ENCODE results near the gene SLC35A2.

SLC35A2 gene

GRCh38 chrX:48908600-48908999, 2.8 kb downstream of the SLC35A2 start:
- Histone ChIP-seq H3K4me1 (ENCODE audit: control insufficient read depth, insufficient read depth, low read length) (peaks cover 6% of the 10 kb centered on the region), H3K36me3 (ENCODE audit: control insufficient read depth, insufficient read depth, low read length) (no peaks in the 10 kb centered on the region)

DNA sequence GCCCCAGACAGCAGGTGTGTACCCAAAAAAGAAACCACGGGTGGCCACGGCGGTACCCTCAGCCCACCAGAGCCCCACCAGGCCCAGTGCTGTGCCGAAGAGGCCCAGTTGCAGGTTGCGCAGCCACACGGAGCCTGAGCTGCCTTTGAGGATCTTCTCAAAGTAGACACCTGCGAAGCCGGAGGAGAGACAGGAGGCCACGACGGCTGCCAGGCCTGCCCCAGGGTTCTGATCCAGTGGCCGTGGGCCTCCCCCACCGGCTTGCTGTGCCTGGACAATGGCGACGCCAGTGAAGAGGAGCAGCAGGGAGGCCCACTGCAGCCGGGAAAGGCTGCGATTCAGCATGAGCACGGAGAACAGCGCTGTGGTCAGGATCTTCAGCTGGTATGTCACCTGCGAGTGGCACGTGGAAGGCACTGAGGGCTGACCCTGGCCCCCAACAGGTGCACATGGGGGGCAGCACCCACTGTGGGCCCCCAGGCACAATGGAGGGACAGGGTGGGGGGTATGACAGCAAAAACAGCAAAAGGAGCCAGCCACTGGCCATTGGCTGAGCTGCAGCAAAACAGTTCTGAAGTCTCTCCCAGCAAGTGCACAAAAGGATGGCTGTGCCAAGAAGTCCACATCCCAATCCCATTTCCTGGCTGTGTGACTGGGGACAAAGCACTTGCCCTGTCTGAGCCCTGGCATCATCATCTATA, 6.2 kb downstream of the SLC35A2 start:
- Histone ChIP-seq H3K4me1 (ENCODE audit: control insufficient read depth, insufficient read depth, low read length) (no peaks in the 10 kb centered on the region), H3K36me3 (ENCODE audit: control insufficient read depth, insufficient read depth, low read length) (no peaks in the 10 kb centered on the region), H3K9me3 (ENCODE audit: control insufficient read depth, low read length) (no peaks in the 10 kb centered on the region), H3K27me3 (ENCODE audit: control insufficient read depth, insufficient read depth, low read length) (no peaks in the 10 kb centered on the region), H3K9ac (ENCODE audit: low read length) (no peak overlapping the region), H3K4me3 (ENCODE audit: low read length) (no peak overlapping the region)

More at GRCh38 chrX:48908600-48908999, 2.8 kb downstream of the SLC35A2 start:
- H3K9me3 ChIP-seq (ENCODE audit: control insufficient read depth, low read length): no peaks in the 10 kb centered on the region
- no peak overlapping the region for H3K4me3 ChIP-seq (ENCODE audit: low read length)
- H3K9ac ChIP-seq (ENCODE audit: low read length): no peak overlapping the region
- H3K27me3 ChIP-seq (ENCODE audit: control insufficient read depth, insufficient read depth, low read length): no peaks in the 10 kb centered on the region

- Histone ChIP-seq H3K4me3 (ENCODE audit: low read length) (no peak overlapping the region), H3K27me3 (ENCODE audit: control insufficient read depth, insufficient read depth, low read length) (no peaks in the 10 kb centered on the region), H3K9me3 (ENCODE audit: control insufficient read depth, low read length) (no peaks in the 10 kb centered on the region), H3K4me1 (ENCODE audit: control insufficient read depth, insufficient read depth, low read length) (no peaks in the 10 kb centered on the region), H3K9ac (ENCODE audit: low read length) (no peak overlapping the region), H3K36me3 (ENCODE audit: control insufficient read depth, insufficient read depth, low read length) (no peaks in the 10 kb centered on the region)
These were observed 6.8 kb downstream of the SLC35A2 start for GRCh38 chrX:48904626-48905025.

- Histone ChIP-seq H3K36me3 (ENCODE audit: control insufficient read depth, insufficient read depth, low read length) (no peaks in the 10 kb centered on the region), H3K4me3 (ENCODE audit: low read length) (no peak overlapping the region), H3K27me3 (ENCODE audit: control insufficient read depth, insufficient read depth, low read length) (no peaks in the 10 kb centered on the region)
These were observed 7.3 kb downstream of the SLC35A2 start for GRCh38 chrX:48904180-48904579.

DNA sequence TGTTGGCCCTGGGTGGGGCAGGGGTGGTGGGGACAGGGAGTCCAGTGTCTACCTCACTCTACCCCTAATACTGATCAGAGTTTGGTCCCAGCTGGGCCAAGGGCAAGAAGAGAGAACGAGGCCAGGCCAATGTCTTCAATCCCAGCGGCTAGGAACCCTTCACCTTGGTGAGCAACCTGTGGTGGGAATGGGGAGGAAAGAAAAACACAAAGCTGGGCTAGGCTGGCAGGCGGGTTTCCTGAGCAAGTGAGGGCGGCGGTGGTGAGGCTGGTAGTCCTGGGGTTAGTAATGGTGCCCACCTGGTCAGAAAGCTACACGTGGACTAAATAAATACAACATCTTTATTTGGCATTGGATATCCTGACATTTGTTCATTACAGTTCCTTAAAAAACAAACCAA, 8.2 kb downstream of the SLC35A2 start:
- H3K9ac ChIP-seq (ENCODE audit: low read length): no peak overlapping the region
- H3K9me3 ChIP-seq (ENCODE audit: control insufficient read depth, low read length): no peaks in the 10 kb centered on the region
- no peaks in the 10 kb centered on the region for H3K27me3 ChIP-seq (ENCODE audit: control insufficient read depth, insufficient read depth, low read length)
- H3K36me3 ChIP-seq (ENCODE audit: control insufficient read depth, insufficient read depth, low read length): no peaks in the 10 kb centered on the region
- H3K4me1 ChIP-seq (ENCODE audit: control insufficient read depth, insufficient read depth, low read length): no peaks in the 10 kb centered on the region
- H3K4me3 ChIP-seq (ENCODE audit: low read length): no peak overlapping the region

More at GRCh38 chrX:48904180-48904579, 7.3 kb downstream of the SLC35A2 start:
- Histone ChIP-seq H3K9me3 (ENCODE audit: control insufficient read depth, low read length) (no peaks in the 10 kb centered on the region), H3K9ac (ENCODE audit: low read length) (no peak overlapping the region), H3K4me1 (ENCODE audit: control insufficient read depth, insufficient read depth, low read length) (no peaks in the 10 kb centered on the region)

DNA sequence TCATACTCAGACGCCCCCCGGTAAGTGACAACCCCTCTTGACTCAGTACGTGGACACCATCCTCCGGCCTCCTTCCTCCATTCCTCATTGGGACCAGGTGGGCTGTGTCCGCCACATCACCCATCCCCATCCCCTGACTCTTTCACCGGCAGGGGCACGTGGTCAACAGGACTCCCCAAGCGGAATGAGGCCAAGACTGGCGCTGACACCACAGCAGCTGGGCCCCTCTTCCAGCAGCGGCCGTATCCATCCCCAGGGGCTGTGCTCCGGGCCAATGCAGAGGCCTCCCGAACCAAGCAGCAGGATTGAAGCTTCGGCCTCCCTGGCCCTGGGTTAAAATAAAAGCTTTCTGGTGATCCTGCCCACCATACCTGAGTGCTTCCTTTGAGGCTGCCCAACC, 8.7 kb downstream of the SLC35A2 start:
- Histone ChIP-seq H3K9ac (ENCODE audit: low read length) (no peak overlapping the region), H3K9me3 (ENCODE audit: control insufficient read depth, low read length) (no peaks in the 10 kb centered on the region), H3K4me3 (ENCODE audit: low read length) (no peak overlapping the region), H3K27me3 (ENCODE audit: control insufficient read depth, insufficient read depth, low read length) (no peaks in the 10 kb centered on the region), H3K36me3 (ENCODE audit: control insufficient read depth, insufficient read depth, low read length) (no peaks in the 10 kb centered on the region), H3K4me1 (ENCODE audit: control insufficient read depth, insufficient read depth, low read length) (no peaks in the 10 kb centered on the region)

- Histone ChIP-seq H3K4me3 (ENCODE audit: low read length) (no peak overlapping the region), H3K9ac (ENCODE audit: low read length) (no peak overlapping the region), H3K36me3 (ENCODE audit: control insufficient read depth, insufficient read depth, low read length) (no peaks in the 10 kb centered on the region), H3K4me1 (ENCODE audit: control insufficient read depth, insufficient read depth, low read length) (no peaks in the 10 kb centered on the region), H3K9me3 (ENCODE audit: control insufficient read depth, low read length) (no peaks in the 10 kb centered on the region), H3K27me3 (ENCODE audit: control insufficient read depth, insufficient read depth, low read length) (no peaks in the 10 kb centered on the region)
These were observed 9.3 kb downstream of the SLC35A2 start for GRCh38 chrX:48902135-48902534.

- Histone ChIP-seq H3K4me3 (ENCODE audit: low read length) (no peak overlapping the region), H3K9ac (ENCODE audit: low read length) (no peak overlapping the region), H3K36me3 (ENCODE audit: control insufficient read depth, insufficient read depth, low read length) (no peaks in the 10 kb centered on the region), H3K27me3 (ENCODE audit: control insufficient read depth, insufficient read depth, low read length) (no peaks in the 10 kb centered on the region), H3K4me1 (ENCODE audit: control insufficient read depth, insufficient read depth, low read length) (peaks cover 5% of the 10 kb centered on the region), H3K9me3 (ENCODE audit: control insufficient read depth, low read length) (no peaks in the 10 kb centered on the region)
These were observed 10.4 kb downstream of the SLC35A2 start for GRCh38 chrX:48901069-48901468.

DNA sequence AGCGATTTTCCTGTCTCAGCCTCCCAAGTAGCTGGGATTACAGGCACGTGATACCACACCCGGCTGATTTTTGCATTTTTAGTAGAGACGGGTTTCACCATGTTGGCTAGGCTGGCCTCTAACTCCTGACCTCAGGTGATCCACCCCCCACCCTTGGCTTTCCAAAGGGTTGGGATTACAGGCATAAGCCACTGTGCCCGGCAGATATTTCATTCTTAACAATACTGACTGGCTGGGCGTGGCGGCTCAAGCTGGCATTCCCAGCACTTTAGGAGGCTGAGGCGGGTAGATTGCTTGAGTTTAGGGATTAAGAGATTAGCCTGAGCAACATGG, 12.4 kb downstream of the SLC35A2 start:
- no peaks in the 10 kb centered on the region for H3K36me3 ChIP-seq (ENCODE audit: control insufficient read depth, insufficient read depth, low read length)
- H3K4me3 ChIP-seq (ENCODE audit: low read length): no peak overlapping the region
- H3K4me1 ChIP-seq (ENCODE audit: control insufficient read depth, insufficient read depth, low read length): peaks cover 5% of the 10 kb centered on the region
- H3K9me3 ChIP-seq (ENCODE audit: control insufficient read depth, low read length): no peaks in the 10 kb centered on the region
- H3K27me3 ChIP-seq (ENCODE audit: control insufficient read depth, insufficient read depth, low read length): no peaks in the 10 kb centered on the region
- peak overlapping the region; percentile 15 for H3K9ac ChIP-seq (ENCODE audit: low read length)

- no peaks in the 10 kb centered on the region for H3K36me3 ChIP-seq (ENCODE audit: control insufficient read depth, insufficient read depth, low read length)
These were observed 13.7 kb downstream of the SLC35A2 start, which contains the start of the genes PQBP1 and TIMM17B for GRCh38 chrX:48897625-48898306. TSS of gene PQBP1 (plus strand) at chrX:48897930. CDS start at chrX:48898510, 580 bp downstream. TSS of gene TIMM17B (minus strand) at chrX:48897768. CDS start at chrX:48897749, 19 bp downstream.

GRCh38 chrX:48897157-48897624, 14.3 kb downstream of the SLC35A2 start:
- Histone ChIP-seq H3K27me3 (ENCODE audit: control insufficient read depth, insufficient read depth, low read length) (no peaks in the 10 kb centered on the region), H3K9ac (ENCODE audit: low read length) (peak overlapping the region; percentile 92), H3K36me3 (ENCODE audit: control insufficient read depth, insufficient read depth, low read length) (no peaks in the 10 kb centered on the region), H3K4me3 (ENCODE audit: low read length) (peak overlapping the region; percentile 51), H3K4me1 (ENCODE audit: control insufficient read depth, insufficient read depth, low read length) (peaks cover 5% of the 10 kb centered on the region), H3K9me3 (ENCODE audit: control insufficient read depth, low read length) (no peaks in the 10 kb centered on the region)

More at GRCh38 chrX:48897625-48898306, 13.7 kb downstream of the SLC35A2 start, which contains the start of the genes PQBP1 and TIMM17B:
- Histone ChIP-seq H3K9ac (ENCODE audit: low read length) (peak within 1 kb of the TSS; percentile 92), H3K9me3 (ENCODE audit: control insufficient read depth, low read length) (no peaks in the 10 kb centered on the region), H3K27me3 (ENCODE audit: control insufficient read depth, insufficient read depth, low read length) (no peaks in the 10 kb centered on the region), H3K4me3 (ENCODE audit: low read length) (peak within 1 kb of the TSS; percentile 51), H3K4me1 (ENCODE audit: control insufficient read depth, insufficient read depth, low read length) (peaks cover 5% of the 10 kb centered on the region)

GRCh38 chrX:48896611-48897011, 14.8 kb downstream of the SLC35A2 start:
- Histone ChIP-seq H3K4me3 (ENCODE audit: low read length) (no peak overlapping the region), H3K36me3 (ENCODE audit: control insufficient read depth, insufficient read depth, low read length) (no peaks in the 10 kb centered on the region), H3K9ac (ENCODE audit: low read length) (peak overlapping the region; percentile 92), H3K27me3 (ENCODE audit: control insufficient read depth, insufficient read depth, low read length) (no peaks in the 10 kb centered on the region), H3K4me1 (ENCODE audit: control insufficient read depth, insufficient read depth, low read length) (peaks cover 8% of the 10 kb centered on the region), H3K9me3 (ENCODE audit: control insufficient read depth, low read length) (no peaks in the 10 kb centered on the region)

Data from mucosa of stomach (tissue), 1 donor.